Stimulated activated CD4-positive, alpha-beta T cell treated with anti-CD3 and anti-CD28 coated beads, Interleukin-4, amount 100 ng/mL, for 4 hours (primary cell): ENCODE measurements around the gene FLRT2.

Experiments used
- DNase-seq, 2 experiments: peaks; one replicate each; pipeline ENCODE4 v3.0.0-alpha.2; 2020

FLRT2 gene, protein sequence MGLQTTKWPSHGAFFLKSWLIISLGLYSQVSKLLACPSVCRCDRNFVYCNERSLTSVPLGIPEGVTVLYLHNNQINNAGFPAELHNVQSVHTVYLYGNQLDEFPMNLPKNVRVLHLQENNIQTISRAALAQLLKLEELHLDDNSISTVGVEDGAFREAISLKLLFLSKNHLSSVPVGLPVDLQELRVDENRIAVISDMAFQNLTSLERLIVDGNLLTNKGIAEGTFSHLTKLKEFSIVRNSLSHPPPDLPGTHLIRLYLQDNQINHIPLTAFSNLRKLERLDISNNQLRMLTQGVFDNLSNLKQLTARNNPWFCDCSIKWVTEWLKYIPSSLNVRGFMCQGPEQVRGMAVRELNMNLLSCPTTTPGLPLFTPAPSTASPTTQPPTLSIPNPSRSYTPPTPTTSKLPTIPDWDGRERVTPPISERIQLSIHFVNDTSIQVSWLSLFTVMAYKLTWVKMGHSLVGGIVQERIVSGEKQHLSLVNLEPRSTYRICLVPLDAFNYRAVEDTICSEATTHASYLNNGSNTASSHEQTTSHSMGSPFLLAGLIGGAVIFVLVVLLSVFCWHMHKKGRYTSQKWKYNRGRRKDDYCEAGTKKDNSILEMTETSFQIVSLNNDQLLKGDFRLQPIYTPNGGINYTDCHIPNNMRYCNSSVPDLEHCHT

DNA sequence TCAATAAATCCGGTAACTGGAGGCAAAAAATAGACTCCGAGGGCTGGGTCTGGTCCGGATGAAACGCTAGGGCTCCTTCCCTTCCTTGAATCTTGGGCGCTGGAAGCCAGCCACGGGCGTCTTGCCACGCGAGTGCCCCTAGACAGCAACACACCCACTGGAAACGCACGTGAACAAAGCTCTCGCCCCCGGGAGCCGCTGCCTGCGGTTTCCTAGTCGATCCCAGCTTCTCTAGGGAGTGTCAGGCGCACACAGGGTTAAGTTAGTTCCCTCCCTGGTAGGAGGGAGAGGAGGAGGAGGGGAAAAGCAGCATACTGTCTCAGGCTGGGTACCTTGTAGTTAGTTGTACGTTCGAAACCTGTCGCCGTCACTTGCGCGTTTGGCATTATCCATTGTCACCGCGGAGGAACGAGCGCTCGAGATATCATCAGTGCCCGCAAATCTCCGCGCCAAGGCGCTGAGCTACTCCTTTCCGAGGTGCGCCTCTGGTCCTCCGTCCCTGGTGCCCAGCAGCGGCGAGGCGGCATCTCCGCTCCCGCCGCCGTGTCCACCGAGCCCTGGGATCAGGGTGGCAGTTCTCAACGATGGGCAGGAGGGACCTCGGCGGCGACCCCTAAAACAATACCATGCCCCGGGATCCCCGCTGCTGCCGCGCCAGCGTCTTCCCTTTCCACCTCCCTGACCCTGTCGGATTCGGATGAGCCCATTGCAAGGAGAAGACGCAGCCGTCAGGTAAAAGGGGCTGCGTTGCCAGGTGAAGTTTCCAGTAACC is at the start of gene FLRT2:
Gene FLRT2, plus strand, starts transcription at position 342 of the 772 bp plus-strand sequence. CDS start 91,371 bp downstream, outside the sequence.
- DNase-seq: no peak

DNA sequence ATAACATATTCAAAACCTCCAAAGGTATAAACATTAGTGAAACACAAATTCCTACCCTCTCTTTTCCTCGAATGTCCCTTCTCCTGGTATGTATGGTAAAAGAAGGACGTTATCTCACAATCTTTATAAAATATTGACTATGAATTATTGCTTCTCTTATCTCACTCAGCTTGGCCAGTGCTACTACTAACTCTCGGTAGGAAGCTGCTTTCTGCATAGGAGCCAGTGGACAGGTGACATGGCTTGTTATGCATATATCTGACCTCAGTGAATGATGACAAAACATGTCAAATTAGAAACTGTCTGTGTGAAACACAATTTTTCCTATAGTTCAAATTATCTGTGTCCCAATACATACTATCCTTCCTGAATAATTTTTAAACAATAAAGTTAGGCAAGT is 48.5 kb upstream of the FLRT2 start:
- no peak for DNase-seq

DNA sequence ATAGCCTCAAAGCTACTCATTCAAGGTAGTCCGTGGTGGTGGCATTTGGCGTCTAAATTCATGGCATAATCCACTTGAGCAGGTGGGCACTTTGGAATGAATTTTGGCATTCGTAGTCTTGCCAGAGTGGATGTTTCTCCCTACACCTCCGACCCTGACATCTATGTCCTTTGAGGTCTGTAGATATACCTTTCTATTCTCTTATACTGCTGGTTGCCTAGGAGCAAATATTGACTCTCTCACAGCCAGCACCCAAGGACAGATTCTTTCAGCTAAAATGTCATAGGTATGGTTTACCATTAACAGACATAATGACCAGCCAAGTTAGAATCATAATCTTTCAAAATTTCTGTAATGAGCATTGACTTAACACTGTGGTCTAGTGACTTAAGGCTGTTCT is 47.4 kb upstream of the FLRT2 start:
- DNase-seq: no peak

DNA sequence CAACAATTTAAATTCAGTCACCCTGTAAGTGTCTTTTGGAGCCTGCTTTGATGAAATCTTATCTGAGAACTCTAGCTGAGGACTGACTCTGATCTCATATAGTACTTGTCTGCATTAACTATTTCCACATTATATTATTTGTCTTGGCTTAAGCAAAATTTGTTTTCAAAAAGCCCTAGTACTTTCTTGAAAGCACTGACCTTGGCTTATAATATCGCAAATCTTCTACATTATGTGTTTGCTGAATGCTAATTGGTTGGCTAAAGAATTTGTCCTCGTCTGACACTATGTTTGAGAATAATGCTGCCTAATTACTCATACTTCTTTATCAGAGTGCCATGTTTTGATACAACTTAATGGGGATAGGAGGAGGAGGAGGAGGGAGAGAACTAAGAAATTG is 46.9 kb upstream of the FLRT2 start:
- DNase-seq: no peak

DNA sequence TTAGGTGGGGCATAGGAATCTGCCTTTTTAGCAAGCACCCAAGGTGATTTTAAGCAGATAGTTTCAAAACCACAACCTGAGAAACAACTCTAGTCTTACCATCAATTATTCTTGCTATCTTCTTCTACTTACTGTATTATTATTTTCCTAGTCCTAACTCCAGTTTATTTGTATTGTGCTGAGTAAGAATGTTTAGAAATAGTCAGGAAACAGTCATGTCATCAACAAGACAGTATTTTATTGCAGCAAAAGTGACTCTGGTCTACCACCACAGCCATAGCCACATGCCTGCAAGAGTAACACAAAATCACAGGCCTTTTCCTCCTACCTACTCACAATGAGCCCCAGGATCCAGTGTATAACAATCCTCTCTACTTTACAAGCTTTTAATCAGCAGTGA is 46.3 kb upstream of the FLRT2 start:
- DNase-seq: no peak

DNA sequence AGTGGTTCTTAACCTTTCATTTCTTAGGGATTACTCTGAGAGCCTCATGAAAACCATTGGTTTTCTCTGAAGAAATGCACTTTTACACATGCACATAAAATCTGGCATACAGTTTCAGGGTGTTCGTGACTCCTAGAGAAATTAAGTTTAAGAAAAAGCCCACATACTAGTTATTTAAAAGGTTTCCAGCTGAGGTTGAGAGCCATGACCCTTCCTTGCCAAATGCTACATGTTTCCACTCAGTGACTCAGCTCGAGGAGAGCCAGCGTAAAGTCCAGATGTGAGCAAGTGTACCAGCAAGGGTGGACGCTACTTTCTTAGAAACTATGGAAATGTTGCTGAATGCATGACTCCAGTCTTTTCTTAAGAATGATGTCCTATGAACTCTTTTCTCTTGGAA is 42.7 kb upstream of the FLRT2 start:
- DNase-seq: no peak

DNA sequence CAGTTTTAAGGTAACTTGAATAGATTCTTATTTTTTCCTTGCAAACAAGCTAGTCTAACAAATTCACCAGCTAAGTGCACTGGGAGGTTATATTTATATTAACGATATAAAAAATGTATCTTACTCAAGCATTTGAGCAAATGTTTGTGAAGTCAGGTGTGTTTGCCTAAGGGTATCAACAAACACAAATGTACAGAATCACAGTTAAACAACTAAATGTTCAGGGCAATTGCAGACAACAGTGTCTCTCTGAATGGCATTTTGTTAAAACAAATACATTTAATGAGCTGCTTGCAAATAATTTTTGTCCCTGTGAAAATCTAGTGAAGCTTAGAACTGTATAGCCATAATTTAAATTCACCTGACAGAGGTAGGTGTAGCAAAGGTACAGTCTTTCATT is 28.2 kb upstream of the FLRT2 start:
- no peak for DNase-seq

DNA sequence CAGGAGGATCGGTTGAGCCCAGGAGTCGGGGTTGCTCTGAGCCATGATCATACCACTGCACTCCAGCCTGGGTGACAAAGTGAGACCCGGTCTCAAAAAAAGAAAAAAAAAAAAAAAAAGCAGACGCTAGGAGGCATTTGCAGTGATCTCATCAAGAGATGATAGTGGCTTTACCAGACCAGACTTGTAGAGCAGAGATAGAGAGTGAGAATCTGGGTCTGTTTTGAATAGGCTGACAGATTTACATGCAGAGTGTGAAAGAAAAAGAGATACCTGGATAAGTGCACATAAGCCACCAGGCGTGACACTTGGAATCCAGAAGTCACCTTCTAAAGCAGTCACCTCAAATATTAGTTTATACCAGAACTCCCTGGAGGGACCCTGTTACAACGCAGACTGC is 21.1 kb upstream of the FLRT2 start:
- DNase-seq: no peak

DNA sequence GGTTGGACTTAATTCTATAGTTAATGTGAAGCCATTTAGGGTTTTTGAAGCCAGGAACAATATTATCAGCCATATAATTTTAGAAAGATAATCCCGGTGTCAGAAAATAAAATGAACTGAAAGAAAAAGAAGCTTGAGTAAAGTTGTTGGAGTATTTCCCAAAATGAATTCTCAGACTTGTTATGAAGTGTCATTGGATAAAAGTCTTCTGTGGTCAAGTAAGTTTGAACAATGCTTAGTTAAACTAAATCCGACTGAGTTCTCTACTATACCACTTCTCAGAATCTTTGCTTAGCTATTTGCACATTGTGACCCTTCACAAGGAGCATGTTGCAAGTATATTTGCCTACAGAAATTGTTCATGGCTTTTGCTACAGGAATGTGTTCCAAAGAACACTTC is 17.5 kb upstream of the FLRT2 start:
- no peak for DNase-seq

DNA sequence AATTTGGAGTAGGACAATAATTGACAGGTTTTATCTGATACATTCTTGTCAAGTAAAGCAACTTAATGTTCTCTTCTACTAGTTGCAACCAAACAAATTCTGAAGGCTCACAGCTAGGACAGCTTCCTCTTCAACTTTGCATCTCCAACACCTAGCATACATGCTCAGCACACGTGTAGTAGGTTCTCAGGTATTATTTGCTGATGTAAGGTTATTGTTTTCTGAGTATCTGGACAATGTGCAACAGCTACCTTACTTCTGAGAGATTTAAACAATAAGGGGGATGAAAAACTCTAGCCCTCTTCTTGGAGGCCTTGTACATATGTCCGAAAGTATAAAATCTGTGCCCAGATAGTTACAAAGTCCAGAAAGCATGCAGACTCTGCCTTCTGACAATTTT is 15.5 kb upstream of the FLRT2 start:
- no peak for DNase-seq

DNA sequence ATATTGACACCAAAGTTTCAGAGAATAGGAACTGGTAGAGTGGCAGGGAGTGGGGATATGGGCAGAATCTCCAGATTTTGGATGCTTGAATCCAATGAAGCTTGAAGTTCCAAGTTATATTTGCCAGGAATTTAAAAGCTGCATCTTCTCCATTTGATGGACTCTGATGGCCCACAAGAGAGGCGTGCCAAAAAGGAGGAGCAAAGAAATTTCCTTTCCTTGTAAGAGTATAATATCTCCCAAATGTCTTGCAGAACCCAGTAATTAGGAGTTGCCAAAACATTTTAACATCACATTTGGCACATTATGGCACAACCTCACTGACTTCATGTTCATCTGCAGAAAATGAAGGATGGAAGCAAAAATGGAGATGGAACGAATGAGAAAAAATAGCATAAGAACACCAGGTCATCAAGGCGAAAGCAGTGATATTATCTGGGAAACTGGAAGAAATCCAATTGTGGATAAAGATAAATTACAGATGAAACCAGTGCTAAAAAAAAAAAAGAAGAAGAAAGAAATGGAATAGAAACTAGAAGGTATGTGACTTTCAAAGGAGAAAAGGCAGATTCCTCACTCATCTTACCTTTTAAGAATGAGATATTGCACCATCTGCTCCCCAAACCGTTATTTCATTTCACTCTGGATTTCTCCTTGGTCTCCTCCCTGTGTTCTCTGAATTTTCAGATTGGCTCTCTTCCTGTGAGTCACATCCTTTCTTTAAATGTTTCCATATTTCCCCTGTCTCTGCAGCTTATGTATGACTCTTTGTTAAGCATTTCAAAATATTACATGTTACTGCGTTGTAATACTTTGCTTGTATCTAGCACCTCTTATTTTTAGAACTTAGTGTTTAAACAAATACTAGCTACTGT is 13.5 kb upstream of the FLRT2 start:
- DNase-seq: no peak

DNA sequence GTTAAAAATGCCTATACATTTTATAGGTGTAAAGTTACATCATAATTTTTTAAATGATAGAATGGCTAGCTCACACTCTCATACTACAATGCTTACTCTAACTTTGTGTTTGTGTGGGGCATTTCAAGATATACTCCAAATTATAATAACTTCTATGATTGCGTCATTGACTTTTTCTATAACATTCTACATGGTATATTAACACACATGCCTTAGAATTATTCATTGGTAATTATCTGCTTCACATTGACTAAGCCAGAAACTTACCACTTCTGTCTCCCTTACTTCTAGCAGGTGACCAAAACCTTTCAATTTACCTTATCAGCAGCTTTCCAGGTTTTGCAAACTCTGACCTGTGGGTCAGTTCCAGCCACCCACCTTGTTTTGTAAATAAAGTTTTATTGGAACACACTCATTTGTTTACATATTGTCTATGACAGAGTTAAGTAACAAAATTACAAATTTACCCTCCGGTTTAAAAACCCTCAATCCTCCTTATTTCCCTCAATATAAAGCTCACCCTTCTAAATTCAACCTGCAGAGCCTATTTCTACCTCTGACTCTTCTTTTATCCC is 12.7 kb upstream of the FLRT2 start:
- no peak for DNase-seq

DNA sequence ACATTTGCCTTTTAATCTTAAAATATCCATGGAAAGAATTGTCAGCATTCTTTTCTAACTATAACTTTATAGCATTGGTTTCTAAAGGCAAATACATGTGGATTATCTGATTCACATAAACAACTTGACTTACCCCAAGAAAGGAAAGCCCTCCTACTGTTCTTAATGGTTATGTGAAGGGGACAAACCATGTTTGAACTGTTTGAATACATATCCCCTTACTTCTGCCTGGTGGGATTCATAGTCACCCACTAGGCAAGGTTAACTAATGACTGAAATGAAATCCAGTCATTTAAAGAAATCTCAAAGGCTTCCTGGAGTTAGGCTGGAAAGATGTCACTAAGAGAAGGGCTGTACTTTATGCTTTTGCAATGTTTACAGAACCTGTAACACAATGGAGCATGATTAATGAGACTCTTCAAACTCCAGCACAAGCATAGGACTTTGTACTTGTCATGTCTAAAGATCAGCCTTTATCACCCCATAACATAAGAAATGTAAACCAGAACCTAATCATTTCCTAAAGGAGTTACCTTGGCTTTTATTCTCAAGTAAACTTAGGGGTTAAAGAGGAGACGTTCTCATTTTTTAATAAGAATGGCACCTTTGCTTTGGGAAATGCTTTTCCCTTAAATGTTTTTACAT is 10.2 kb upstream of the FLRT2 start:
- DNase-seq: no peak

DNA sequence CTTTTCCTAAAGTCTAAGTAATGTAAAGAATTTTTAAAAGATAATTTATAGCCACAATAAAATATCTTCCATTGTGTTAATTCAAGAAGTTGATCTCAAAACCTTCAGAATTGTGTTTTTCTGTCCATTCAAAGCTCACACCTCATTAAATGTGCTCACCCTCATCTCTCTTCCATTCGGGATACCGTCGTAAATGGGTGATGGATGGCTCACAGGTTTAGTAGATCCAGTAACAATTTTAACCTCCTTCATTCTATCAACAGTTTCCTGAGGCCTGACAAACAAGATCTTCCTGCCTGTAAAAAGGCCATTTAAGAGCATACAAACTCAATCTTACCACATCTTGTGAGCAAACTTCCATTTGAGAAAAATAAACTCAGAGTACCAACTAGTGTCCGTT is 9.4 kb upstream of the FLRT2 start:
- DNase-seq: no peak

DNA sequence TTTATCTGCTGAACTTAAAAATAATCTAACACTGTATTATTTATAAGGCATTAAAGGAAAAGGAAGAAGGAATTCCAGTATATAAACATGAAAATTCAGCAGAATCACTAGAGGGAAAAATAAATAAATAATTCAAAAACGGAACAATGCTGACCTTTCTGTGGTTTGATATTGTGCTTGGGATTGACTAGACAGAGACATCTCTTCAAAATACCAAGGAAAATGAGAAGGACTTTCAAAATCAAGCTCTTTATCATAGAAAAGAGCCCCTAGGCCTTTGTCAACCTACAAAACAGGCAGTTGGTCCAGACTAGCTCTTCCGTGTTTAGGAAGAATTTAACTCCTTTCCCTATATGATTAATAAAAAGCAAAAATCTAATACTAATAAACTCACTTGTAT is 6.3 kb upstream of the FLRT2 start:
- DNase-seq: no peak

DNA sequence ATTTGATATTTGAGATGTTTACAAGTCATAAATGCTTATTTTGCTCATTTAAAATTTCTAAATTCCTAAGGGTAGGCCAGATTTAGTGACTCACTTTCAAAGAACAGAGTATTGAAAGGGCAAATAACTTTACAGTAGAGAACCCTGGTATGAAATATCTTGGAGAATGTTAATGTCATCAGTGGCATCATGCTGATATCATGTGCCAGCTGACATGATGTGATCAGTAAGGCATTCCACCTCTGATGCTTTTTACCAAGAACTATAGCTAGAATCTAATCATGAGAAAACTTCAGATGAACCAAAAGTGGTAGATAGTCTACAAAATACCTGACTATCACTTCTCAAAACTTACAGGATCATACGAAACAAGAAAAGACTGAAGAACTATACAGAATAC is 2.9 kb upstream of the FLRT2 start:
- DNase-seq: no peak

DNA sequence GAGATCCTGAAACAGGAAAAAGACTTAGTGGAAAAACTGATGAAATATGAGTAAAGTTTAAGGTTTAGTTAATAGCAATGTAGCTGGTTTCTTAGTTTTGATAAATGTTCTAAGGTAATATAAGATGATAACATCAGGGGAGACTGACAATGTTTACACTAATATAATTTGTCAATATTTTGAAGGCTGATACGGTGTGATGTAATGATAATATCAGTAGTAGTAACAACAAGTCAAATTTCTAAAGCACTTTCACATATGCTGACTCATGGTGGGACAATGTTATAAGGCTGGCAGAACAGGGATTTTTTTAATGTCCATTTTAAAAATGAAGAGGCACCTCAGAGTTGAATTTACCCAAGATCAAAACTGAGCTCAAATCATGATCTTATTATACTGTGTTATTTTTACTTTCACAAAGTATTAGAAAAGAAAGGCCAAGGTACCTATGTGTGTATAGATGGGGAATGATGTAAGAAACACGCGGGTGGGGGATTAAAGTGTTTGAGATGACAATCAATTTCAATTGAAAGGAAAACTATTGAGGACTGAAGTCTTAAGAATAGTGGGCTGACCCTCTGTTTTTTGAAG is 2.4 kb upstream of the FLRT2 start:
- DNase-seq: no peak

DNA sequence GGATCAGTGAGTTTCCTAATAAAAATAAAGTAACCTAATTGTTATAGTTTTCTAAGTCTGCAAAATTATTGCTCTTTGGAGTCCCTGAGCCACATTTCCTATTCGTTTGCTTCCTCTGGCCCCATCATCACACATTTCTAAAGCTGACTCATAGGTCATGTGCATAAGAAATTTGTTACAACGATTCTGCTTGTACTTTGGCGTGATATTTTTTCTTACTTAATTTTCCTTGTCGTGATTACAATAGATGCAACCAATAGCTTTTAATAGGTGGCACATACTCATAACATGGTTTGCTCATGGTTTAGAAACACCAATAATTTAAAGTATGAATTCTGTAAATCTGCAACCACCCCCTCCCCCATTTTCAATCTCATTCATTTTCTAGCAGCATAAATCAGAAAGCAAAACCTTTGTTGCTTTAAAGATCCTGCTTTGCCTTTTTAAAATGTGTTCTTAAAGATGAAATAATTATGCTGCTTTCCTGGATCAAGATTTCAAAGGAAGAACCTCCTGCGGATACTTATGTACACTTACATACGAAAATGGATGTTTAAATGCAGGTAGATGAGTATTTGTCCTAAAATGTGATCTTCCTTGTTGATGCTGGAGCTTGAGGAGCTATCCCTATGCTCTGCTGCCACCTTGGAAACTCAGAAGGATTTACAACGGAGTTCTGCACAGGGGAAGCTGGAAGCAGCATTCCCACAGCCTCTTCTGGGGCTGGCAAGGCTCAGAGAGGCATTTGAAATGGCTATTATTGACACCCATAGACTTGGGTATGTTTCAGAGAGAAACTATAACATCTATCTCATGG is 1.7 kb upstream of the FLRT2 start:
- no peak for DNase-seq

DNA sequence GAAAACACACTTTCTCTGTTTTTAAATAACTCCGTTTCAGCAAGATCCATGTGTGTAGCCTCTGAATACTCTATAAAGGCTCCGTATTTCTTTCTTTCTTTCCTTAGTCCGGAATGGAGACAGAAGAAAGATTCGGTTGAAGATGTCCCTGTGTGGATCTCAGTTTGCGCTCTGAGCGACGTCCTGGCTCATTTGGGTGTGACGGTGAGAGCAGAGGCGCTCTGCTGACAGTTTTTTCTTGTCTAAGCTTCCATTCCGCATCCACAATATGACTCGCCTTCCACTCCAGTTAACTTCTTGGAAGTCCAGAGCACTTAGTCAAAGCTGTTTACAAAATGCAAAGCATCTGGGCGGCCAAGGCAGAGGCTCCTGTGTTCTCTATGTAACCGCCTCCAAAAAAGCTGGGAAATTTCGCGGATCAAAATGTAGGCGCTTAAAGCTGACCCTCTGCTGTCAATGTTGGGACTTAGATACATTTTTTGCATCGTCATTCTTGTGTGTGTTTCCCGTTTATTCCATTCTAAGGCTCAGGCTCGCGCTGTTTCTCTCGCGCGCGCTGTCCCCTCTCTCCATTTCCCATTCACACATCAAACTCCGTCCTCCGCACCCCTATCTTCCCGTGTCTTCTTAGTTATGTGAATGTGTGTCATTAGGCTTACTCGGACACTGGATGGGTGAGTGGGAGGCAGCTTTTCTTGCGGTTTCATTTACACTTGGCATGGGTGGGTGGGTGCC is 880 bp upstream of the FLRT2 start:
- DNase-seq: no peak

DNA sequence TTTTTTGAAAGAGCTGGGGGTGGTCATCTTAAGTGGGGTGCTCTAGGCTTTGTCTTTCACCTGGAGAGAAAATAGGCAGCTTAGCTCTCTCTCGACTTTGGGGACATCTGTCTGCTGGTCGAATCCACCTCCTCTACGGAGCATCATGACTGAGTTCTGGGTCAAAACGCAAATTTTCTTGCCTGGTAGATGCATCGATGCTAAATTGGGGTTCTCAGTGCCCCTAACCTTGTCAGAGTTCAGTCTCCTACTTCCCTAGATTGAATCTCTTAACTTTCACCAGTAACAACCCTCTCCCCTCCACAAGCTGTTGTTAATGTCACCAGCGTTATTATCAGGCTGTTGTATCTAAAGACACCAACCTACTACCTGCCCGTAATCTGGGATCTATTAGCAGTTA is 682 bp downstream of the FLRT2 start:
- no peak for DNase-seq
